ENCODE data around the gene RAB38.

- TF ChIP-seq CEBPB (IDR thresholded peaks at IDR 0.05) (no peak), TEAD4 (IDR thresholded peaks at IDR 0.05) (no peak), RAD21 (IDR thresholded peaks at IDR 0.05; ENCODE audit: low read depth) (no peak), FOXM1 (IDR thresholded peaks at IDR 0.05; ENCODE audit: borderline replicate concordance, low read depth) (no peak), TCF12 (IDR thresholded peaks at IDR 0.05; ENCODE audit: low read depth) (no peak), EGR1 (IDR thresholded peaks at IDR 0.05) (no peak), EP300 (IDR thresholded peaks at IDR 0.05; ENCODE audit: borderline replicate concordance) (no peak), REST (IDR thresholded peaks at IDR 0.05; ENCODE audit: low read depth) (no peak), YY1 (IDR thresholded peaks at IDR 0.05; ENCODE audit: low read depth) (no peak)
- TF ChIP-seq, protein P1, sequence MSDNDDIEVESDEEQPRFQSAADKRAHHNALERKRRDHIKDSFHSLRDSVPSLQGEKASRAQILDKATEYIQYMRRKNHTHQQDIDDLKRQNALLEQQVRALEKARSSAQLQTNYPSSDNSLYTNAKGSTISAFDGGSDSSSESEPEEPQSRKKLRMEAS (IDR thresholded peaks at IDR 0.05) = no peak
Measured at GRCh38 chr11:88098289-88098688, 77.0 kb downstream of the RAB38 start.

Data from Ishikawa (cell line).